Rectal smooth muscle tissue (tissue), 1 donor: Measurements from ENCODE around the gene CRY1.

Experiments used
- H3K27ac ChIP-seq: one replicate; pipeline ENCODE4 v1.7.0; 2013; ENCODE audit warnings: low read depth, low read length, inconsistent platforms
- H3K27me3 ChIP-seq: one replicate; pipeline ENCODE4 v1.7.0; 2013; ENCODE audit warnings: low read length; ENCODE audit not compliant: control insufficient read depth, insufficient read depth
- H3K36me3 ChIP-seq: one replicate; pipeline ENCODE4 v1.7.0; 2013; ENCODE audit warnings: low read length; ENCODE audit not compliant: control insufficient read depth, insufficient read depth
- H3K4me1 ChIP-seq: one replicate; pipeline ENCODE4 v1.7.0; 2013; ENCODE audit warnings: low read length; ENCODE audit not compliant: control insufficient read depth, insufficient read depth
- H3K4me3 ChIP-seq: one replicate; pipeline ENCODE4 v1.7.0; 2013; ENCODE audit warnings: low read length
- H3K9ac ChIP-seq: one replicate; pipeline ENCODE4 v1.7.0; 2013; ENCODE audit warnings: low read length

The CRY1 gene

DNA sequence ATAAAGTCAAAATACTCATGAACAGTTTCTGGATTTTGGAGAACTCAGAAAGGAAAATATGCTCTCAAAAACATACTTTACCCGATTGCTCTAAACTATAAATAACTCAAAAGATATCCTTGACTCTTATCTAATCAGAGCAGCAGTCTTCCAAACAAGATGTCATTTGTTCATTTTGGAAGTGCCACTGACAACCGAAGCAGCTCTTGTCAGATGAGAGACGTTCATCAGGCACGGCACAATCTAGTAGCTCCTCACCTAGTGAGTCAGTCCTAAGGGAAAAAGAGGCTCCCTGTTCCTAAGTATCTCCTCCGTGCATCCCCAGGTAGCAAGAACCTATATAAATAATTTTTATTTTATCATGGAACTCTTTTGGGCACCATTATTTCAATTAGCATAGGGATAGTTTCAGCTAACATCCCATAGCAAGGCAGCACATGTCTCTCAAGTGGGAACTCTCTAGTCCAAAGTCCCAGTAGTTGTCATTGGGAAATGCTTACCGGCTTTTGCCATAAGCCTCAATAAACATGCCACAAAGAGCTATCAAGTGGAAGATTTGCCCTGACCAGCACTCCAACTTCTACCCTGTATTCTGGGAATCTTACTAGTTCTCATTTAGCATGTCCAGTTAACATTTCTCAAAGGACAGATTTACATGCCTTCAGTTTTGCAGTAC is 151.7 kb downstream of the CRY1 start:
- no peaks in the 10 kb centered on the region for H3K27me3 ChIP-seq
- no peak overlapping the region for H3K27ac ChIP-seq
- H3K4me3 ChIP-seq, result no peak overlapping the region
- no peaks in the 10 kb centered on the region for H3K36me3 ChIP-seq
- no peak overlapping the region for H3K9ac ChIP-seq
- no peaks in the 10 kb centered on the region for H3K4me1 ChIP-seq
